ENCODE measurements around the gene KIF6.
A peak's percentile ranks its signal among the peaks of the same experiment; 100 is the strongest.

The KIF6 gene

GRCh38 chr6:39344821-39345280, 380.4 kb downstream of the KIF6 start:
- no peaks in the 10 kb centered on the region for H3K9me3 ChIP-seq (ENCODE audit: insufficient read depth, low read depth, low read length)
- TF ChIP-seq CTCF (conservative IDR thresholded peaks at IDR 0.05; ENCODE audit: low read length) (no peak), EZH2phosphoT487 (IDR thresholded peaks at IDR 0.05; ENCODE audit: borderline replicate concordance) (no peak)
- no peak overlapping the region for H3K4me3 ChIP-seq (ENCODE audit: low read length, poor library complexity, severe bottlenecking)
- no peaks in the 10 kb centered on the region for H3K79me2 ChIP-seq (ENCODE audit: insufficient read depth, low read length)
- no peaks in the 10 kb centered on the region for H3K27me3 ChIP-seq (ENCODE audit: insufficient read depth, low read length, poor library complexity, severe bottlenecking)
- no peaks in the 10 kb centered on the region for H3F3A ChIP-seq (ENCODE audit: low read depth)
- no peaks in the 10 kb centered on the region for H3K36me3 ChIP-seq (ENCODE audit: insufficient read depth, low read length)
- no peaks in the 10 kb centered on the region for H3K9me2 ChIP-seq (replicated peaks; ENCODE audit: low read depth, low read length)
- H4K20me1 ChIP-seq (ENCODE audit: insufficient read depth, low read length, poor library complexity, severe bottlenecking), result no peaks in the 10 kb centered on the region
- H2AFZ ChIP-seq (ENCODE audit: low read length), result no peak overlapping the region
- no peak overlapping the region for H3K9ac ChIP-seq (ENCODE audit: low read depth, low read length, poor library complexity, severe bottlenecking)
- peaks cover 32% of the 10 kb centered on the region for H3K4me1 ChIP-seq (ENCODE audit: insufficient read depth, low read length, poor library complexity, severe bottlenecking)
- H3K4me2 ChIP-seq (ENCODE audit: low read depth, low read length, poor library complexity, severe bottlenecking), result no peak overlapping the region

GRCh38 chr6:39343396-39343870, 381.8 kb downstream of the KIF6 start:
- H3K4me3 ChIP-seq (ENCODE audit: low read length, poor library complexity, severe bottlenecking), result no peak overlapping the region
- no peaks in the 10 kb centered on the region for H3K36me3 ChIP-seq (ENCODE audit: insufficient read depth, low read length)
- H2AFZ ChIP-seq (ENCODE audit: low read length), result peak overlapping the region; percentile 76; the same call in 1 of the 2 replicates
- peak overlapping the region; percentile 34 for H3K9ac ChIP-seq (ENCODE audit: low read depth, low read length, poor library complexity, severe bottlenecking)
- no peaks in the 10 kb centered on the region for H3K79me2 ChIP-seq (ENCODE audit: insufficient read depth, low read length)
- no peaks in the 10 kb centered on the region for H4K20me1 ChIP-seq (ENCODE audit: insufficient read depth, low read length, poor library complexity, severe bottlenecking)
- TF ChIP-seq CTCF (conservative IDR thresholded peaks at IDR 0.05; ENCODE audit: low read length) (peak; percentile 21), EZH2phosphoT487 (IDR thresholded peaks at IDR 0.05; ENCODE audit: borderline replicate concordance) (no peak)
- H3K4me1 ChIP-seq (ENCODE audit: insufficient read depth, low read length, poor library complexity, severe bottlenecking), result peaks cover 46% of the 10 kb centered on the region
- no peaks in the 10 kb centered on the region for H3F3A ChIP-seq (ENCODE audit: low read depth)
- no peaks in the 10 kb centered on the region for H3K9me2 ChIP-seq (replicated peaks; ENCODE audit: low read depth, low read length)
- H3K9me3 ChIP-seq (ENCODE audit: insufficient read depth, low read depth, low read length), result no peaks in the 10 kb centered on the region
- peak overlapping the region; percentile 27 for H3K4me2 ChIP-seq (ENCODE audit: low read depth, low read length, poor library complexity, severe bottlenecking)
- H3K27me3 ChIP-seq (ENCODE audit: insufficient read depth, low read length, poor library complexity, severe bottlenecking), result no peaks in the 10 kb centered on the region

GRCh38 chr6:39342692-39343395, 382.4 kb downstream of the KIF6 start:
- TF ChIP-seq CTCF (conservative IDR thresholded peaks at IDR 0.05; ENCODE audit: low read length) (no peak), EZH2phosphoT487 (IDR thresholded peaks at IDR 0.05; ENCODE audit: borderline replicate concordance) (no peak)

More at GRCh38 chr6:39342692-39343395, 382.4 kb downstream of the KIF6 start:
- no peak overlapping the region for H3K4me3 ChIP-seq (ENCODE audit: low read length, poor library complexity, severe bottlenecking)
- H3K4me1 ChIP-seq (ENCODE audit: insufficient read depth, low read length, poor library complexity, severe bottlenecking), result peaks cover 52% of the 10 kb centered on the region
- peak overlapping the region; percentile 27 for H3K4me2 ChIP-seq (ENCODE audit: low read depth, low read length, poor library complexity, severe bottlenecking)
- H3K36me3 ChIP-seq (ENCODE audit: insufficient read depth, low read length), result no peaks in the 10 kb centered on the region
- no peaks in the 10 kb centered on the region for H3K9me2 ChIP-seq (replicated peaks; ENCODE audit: low read depth, low read length)
- H3K79me2 ChIP-seq (ENCODE audit: insufficient read depth, low read length), result no peaks in the 10 kb centered on the region
- H3K27me3 ChIP-seq (ENCODE audit: insufficient read depth, low read length, poor library complexity, severe bottlenecking), result no peaks in the 10 kb centered on the region
- no peaks in the 10 kb centered on the region for H3F3A ChIP-seq (ENCODE audit: low read depth)
- no peaks in the 10 kb centered on the region for H3K9me3 ChIP-seq (ENCODE audit: insufficient read depth, low read depth, low read length)
- peak overlapping the region; percentile 76; the same call in 1 of the 2 replicates for H2AFZ ChIP-seq (ENCODE audit: low read length)
- H4K20me1 ChIP-seq (ENCODE audit: insufficient read depth, low read length, poor library complexity, severe bottlenecking), result no peaks in the 10 kb centered on the region
- peak overlapping the region; percentile 34 for H3K9ac ChIP-seq (ENCODE audit: low read depth, low read length, poor library complexity, severe bottlenecking)

Measured in Loucy (cell line).